Mesendoderm (in vitro differentiated cells): ENCODE data around the gene COL2A1.

Experiments used
- DNase-seq: peaks from one replicate; pipeline ENCODE4 v3.0.0; 2013
- H2AK5ac ChIP-seq: 2 replicates; pipeline ENCODE4 v1.6.1; 2013; ENCODE audit warnings: low read length, inconsistent platforms
- H2BK120ac ChIP-seq: 2 replicates; pipeline ENCODE4 v1.6.1; 2013; ENCODE audit warnings: low read depth, mild to moderate bottlenecking, low read length, moderate library complexity, mixed read lengths
- H2BK15ac ChIP-seq: replicated peaks from 2 replicates; pipeline ENCODE4 v1.6.1; 2013; ENCODE audit warnings: low read depth, mild to moderate bottlenecking, moderate library complexity
- H2BK5ac ChIP-seq: 2 replicates; pipeline ENCODE4 v1.6.1; 2013; ENCODE audit warnings: low read length, inconsistent platforms
- H3K18ac ChIP-seq: 2 replicates; pipeline ENCODE4 v1.6.1; 2013; ENCODE audit warnings: mild to moderate bottlenecking, low read length, mixed read lengths
- H3K23ac ChIP-seq: one replicate; pipeline ENCODE4 v1.6.1; 2013; ENCODE audit warnings: low read length
- H3K27ac ChIP-seq: 2 replicates; pipeline ENCODE4 v1.5.1; 2013; ENCODE audit warnings: low read depth, mild to moderate bottlenecking, inconsistent platforms, low read length, moderate library complexity
- H3K27me3 ChIP-seq: 2 replicates; pipeline ENCODE4 v1.6.1; 2013; ENCODE audit warnings: low read length, control low read depth, mild to moderate bottlenecking, inconsistent platforms; ENCODE audit not compliant: insufficient read depth, poor library complexity
- H3K36me3 ChIP-seq: 2 replicates; pipeline ENCODE4 v1.6.1; 2013; ENCODE audit warnings: low read length, inconsistent platforms; ENCODE audit not compliant: control insufficient read depth, insufficient read depth
- H3K4ac ChIP-seq: one replicate; pipeline ENCODE4 v1.6.1; 2013; ENCODE audit warnings: low read depth, mild to moderate bottlenecking, low read length, moderate library complexity
- H3K4me1 ChIP-seq: 2 replicates; pipeline ENCODE4 v1.6.1; 2013; ENCODE audit warnings: low read depth, low read length, inconsistent platforms; ENCODE audit not compliant: control insufficient read depth
- H3K4me2 ChIP-seq: 2 replicates; pipeline ENCODE4 v1.6.1; 2013; ENCODE audit warnings: low read length
- H3K4me3 ChIP-seq: 2 replicates; pipeline ENCODE4 v1.5.1; 2013; ENCODE audit warnings: mild to moderate bottlenecking, low read length
- H3K56ac ChIP-seq: one replicate; pipeline ENCODE4 v1.6.1; 2013; ENCODE audit warnings: low read length
- H3K79me1 ChIP-seq: 2 replicates; pipeline ENCODE4 v1.6.1; 2013; ENCODE audit warnings: low read length, inconsistent platforms
- H3K79me2 ChIP-seq: 2 replicates; pipeline ENCODE4 v1.6.1; 2013; ENCODE audit warnings: mild to moderate bottlenecking, low read length; ENCODE audit not compliant: control insufficient read depth, insufficient read depth
- H3K9ac ChIP-seq: 2 replicates; pipeline ENCODE4 v1.6.1; 2013; ENCODE audit warnings: low read length, inconsistent platforms
- H4K5ac ChIP-seq: one replicate; pipeline ENCODE4 v1.6.1; 2013; ENCODE audit warnings: low read length
- H4K8ac ChIP-seq: one replicate; pipeline ENCODE4 v1.6.1; 2013; ENCODE audit warnings: low read depth, mild to moderate bottlenecking, control low read depth, low read length, moderate library complexity
- WGBS: extraction: QIAGEN DNeasy Blood & Tissue Kit; methylation state at CpG from one replicate; pipeline ENCODE4 v1.1.7; 2013; ENCODE audit warnings: low lambda C conversion rate, missing lambda C conversion rate; ENCODE audit not compliant: insufficient coverage; ENCODE audit errors: extremely low coverage; 5-methylcytosine and 5-hydroxymethylcytosine counted together

COL2A1 gene

DNA sequence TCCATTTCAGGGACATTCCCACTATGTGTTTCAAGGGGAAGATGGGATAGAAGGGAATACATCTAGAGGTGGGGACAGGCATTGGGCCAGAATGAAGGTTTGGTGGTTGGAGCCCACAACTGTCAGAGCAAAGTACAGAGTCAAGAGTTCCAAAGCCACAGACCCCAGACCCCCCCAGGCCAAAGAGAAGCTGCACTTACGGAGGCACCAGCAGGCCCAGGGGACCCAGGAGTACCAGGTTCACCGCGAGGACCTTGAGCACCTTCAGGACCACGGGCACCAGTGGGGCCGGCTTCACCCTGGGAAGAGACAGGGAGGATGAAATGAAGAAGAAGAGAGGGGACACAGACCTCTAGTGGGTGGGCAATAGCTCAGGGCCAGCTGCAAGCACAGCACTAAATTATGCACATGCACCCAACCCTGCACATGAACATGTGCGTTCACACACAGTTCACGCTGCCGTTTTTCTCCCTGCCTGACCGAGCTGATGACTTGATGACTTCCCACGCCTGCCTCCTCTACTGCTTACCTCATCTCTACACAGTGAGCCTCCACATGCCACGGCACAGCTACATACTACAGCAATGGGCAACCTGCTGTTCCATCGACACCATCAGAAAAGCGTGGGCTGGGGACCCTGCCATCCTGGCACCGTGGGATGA lies 16.7 kb downstream of the COL2A1 start:
- H4K5ac ChIP-seq = no peak overlapping the region
- H3K18ac ChIP-seq = no peak overlapping the region
- H3K36me3 ChIP-seq = no peaks in the 10 kb centered on the region
- no peaks in the 10 kb centered on the region for H3K79me1 ChIP-seq
- no CpG with 5 or more reads among the region's 14 CpGs for WGBS
- H3K27ac ChIP-seq = no peak overlapping the region
- no peak overlapping the region for H2BK120ac ChIP-seq
- no peak overlapping the region for H3K23ac ChIP-seq
- no peak overlapping the region for H3K4me2 ChIP-seq
- no peak overlapping the region for H4K8ac ChIP-seq
- H3K27me3 ChIP-seq = no peaks in the 10 kb centered on the region
- no peak for DNase-seq
- H3K79me2 ChIP-seq = no peaks in the 10 kb centered on the region
- H3K4me1 ChIP-seq = no peaks in the 10 kb centered on the region
- H3K4ac ChIP-seq = no peak overlapping the region
- no peak overlapping the region for H2BK5ac ChIP-seq
- H3K4me3 ChIP-seq = no peak overlapping the region
- H2BK15ac ChIP-seq = no peak overlapping the region
- H3K56ac ChIP-seq = no peak overlapping the region
- H2AK5ac ChIP-seq = no peak overlapping the region
- H3K9ac ChIP-seq = no peak overlapping the region

DNA sequence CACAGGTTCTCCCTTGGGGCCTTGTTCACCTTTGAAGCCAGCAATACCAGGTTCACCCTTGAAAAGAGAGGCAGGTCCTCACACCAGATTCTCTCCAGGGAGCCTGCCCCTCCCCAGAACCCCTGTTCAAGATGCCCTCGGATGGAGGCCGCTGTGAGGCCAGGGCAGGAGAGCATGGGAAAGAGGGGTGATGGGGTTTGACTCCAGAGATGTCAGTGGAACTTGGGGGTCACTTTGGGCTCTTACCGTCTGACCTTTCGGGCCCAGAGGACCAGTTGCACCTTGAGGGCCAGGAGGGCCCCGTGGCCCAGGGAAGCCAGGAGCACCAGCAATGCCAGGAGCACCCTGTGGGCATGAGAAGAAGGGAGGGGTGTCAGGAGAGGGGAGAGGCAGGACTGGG lies 17.4 kb downstream of the COL2A1 start:
- H4K5ac ChIP-seq = no peak overlapping the region
- no CpG with 5 or more reads among the region's 5 CpGs for WGBS

DNA sequence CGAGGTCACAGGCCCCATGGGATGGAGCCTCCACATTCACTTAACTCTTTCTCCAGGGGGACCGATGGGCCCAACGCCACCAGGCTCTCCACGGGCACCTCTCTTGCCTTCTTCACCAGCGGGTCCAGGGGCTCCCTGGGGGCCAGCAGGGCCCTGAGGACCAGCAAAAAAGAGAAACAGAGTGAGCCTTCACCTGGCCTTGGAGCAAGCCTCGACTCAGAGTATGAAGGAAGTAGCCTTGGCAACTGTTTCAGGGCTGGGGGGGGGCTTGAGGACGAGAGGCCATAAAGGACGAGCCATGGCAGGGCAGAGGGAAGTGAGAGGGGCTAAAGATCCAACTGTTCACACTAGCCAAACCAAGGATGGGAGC lies 18.0 kb downstream of the COL2A1 start:
- H3K27ac ChIP-seq = no peak overlapping the region
- H3K23ac ChIP-seq = no peak overlapping the region
- H2BK120ac ChIP-seq = no peak overlapping the region
- no peak overlapping the region for H3K9ac ChIP-seq
- H3K4me2 ChIP-seq = no peak overlapping the region
- no peaks in the 10 kb centered on the region for H3K36me3 ChIP-seq
- H2AK5ac ChIP-seq = no peak overlapping the region
- no peak overlapping the region for H3K4me3 ChIP-seq
- H3K79me1 ChIP-seq = no peaks in the 10 kb centered on the region
- H2BK5ac ChIP-seq = no peak overlapping the region
- H3K56ac ChIP-seq = no peak overlapping the region
- H4K8ac ChIP-seq = no peak overlapping the region
- H3K79me2 ChIP-seq = no peaks in the 10 kb centered on the region
- H3K4me1 ChIP-seq = no peaks in the 10 kb centered on the region
- DNase-seq = no peak
- no peak overlapping the region for H2BK15ac ChIP-seq
- no CpG with 5 or more reads among the region's 8 CpGs for WGBS
- H3K4ac ChIP-seq = no peak overlapping the region
- no peak overlapping the region for H4K5ac ChIP-seq
- no peak overlapping the region for H3K18ac ChIP-seq
- H3K27me3 ChIP-seq = no peaks in the 10 kb centered on the region

More for the DNA sequence above, 17.4 kb downstream of the COL2A1 start:
- Histone ChIP-seq H4K8ac (no peak overlapping the region), H3K79me2 (no peaks in the 10 kb centered on the region), H3K79me1 (no peaks in the 10 kb centered on the region), H3K4me2 (no peak overlapping the region), H3K4me3 (no peak overlapping the region), H3K56ac (no peak overlapping the region), H3K23ac (no peak overlapping the region), H3K4ac (no peak overlapping the region), H3K18ac (no peak overlapping the region), H3K4me1 (no peaks in the 10 kb centered on the region), H3K27me3 (no peaks in the 10 kb centered on the region), H3K36me3 (no peaks in the 10 kb centered on the region), H2BK120ac (no peak overlapping the region), H2BK5ac (no peak overlapping the region), H3K9ac (no peak overlapping the region), H2AK5ac (no peak overlapping the region), H2BK15ac (no peak overlapping the region), H3K27ac (no peak overlapping the region)
- no peak for DNase-seq

DNA sequence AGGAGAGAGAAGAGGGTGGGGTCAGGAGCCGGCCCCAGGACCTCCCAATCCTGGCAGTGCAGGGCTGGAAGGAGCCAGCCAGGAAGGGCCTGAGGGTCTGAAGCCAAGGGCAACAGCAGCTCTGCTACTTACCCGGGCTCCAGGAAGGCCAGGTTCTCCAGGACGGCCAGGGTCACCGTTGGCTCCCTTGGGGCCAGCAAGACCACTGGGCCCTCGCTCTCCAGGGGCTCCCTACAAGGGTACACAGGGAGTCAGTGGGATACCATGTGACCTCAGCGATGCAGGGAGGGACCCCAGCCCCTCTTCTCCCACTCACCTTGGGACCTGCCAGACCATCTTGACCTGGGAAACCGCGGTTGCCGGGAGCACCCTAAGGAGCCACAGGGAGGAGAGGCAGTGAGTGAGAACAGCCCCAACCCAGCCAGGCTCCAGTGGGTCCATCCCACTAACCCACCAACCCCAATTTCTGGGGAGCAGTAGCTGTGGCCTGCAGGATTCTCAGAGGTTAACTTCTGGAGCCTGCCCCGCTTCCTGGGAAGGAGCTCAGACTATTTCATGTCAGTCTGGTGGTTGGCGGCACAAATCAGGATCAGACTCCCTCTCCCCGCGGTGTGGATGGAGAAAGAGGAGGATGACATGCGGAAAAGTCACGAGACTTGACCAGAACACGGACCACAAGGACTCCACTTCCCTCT lies 18.5 kb downstream of the COL2A1 start:
- Histone ChIP-seq H3K36me3 (no peaks in the 10 kb centered on the region), H3K18ac (no peak overlapping the region)

DNA sequence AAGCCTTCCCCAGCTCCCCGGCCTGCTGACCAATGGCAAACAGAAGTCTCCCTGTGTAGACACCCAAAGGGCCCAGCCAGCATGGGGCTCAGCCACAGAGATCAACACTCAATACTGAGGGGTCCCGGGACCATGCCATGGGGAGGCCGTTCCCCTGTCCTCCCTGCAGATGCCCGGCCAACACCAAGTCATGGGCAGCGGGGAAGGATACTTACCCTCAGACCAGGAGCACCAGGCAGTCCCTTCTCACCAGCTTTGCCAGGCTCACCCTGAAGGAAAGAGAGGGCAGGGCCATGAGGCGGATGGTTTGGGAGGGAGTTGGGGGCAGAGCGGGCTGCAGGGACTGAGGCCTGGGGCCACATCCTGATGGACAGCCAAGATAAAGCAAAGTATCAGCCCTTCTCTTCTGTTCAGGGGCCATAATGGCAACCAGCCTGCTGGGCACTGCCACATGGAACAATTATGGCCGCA lies 19.9 kb downstream of the COL2A1 start:
- DNase-seq = no peak
- no peak overlapping the region for H4K8ac ChIP-seq
- H2AK5ac ChIP-seq = no peak overlapping the region
- H3K36me3 ChIP-seq = no peaks in the 10 kb centered on the region
- H3K27me3 ChIP-seq = no peaks in the 10 kb centered on the region
- H2BK15ac ChIP-seq = no peak overlapping the region
- H3K27ac ChIP-seq = no peak overlapping the region
- H3K4ac ChIP-seq = no peak overlapping the region
- H3K79me1 ChIP-seq = no peaks in the 10 kb centered on the region
- no peak overlapping the region for H2BK5ac ChIP-seq
- H3K79me2 ChIP-seq = no peaks in the 10 kb centered on the region
- no peak overlapping the region for H2BK120ac ChIP-seq
- no CpG with 5 or more reads among the region's 8 CpGs for WGBS
- H3K23ac ChIP-seq = no peak overlapping the region
- no peak overlapping the region for H4K5ac ChIP-seq
- H3K56ac ChIP-seq = no peak overlapping the region
- H3K18ac ChIP-seq = no peak overlapping the region
- H3K4me1 ChIP-seq = no peaks in the 10 kb centered on the region
- H3K4me3 ChIP-seq = no peak overlapping the region
- H3K4me2 ChIP-seq = no peak overlapping the region
- no peak overlapping the region for H3K9ac ChIP-seq

More for the DNA sequence above, 18.5 kb downstream of the COL2A1 start:
- H3K9ac ChIP-seq = no peak overlapping the region
- H3K56ac ChIP-seq = no peak overlapping the region
- H2BK120ac ChIP-seq = no peak overlapping the region
- WGBS = no CpG with 5 or more reads among the region's 16 CpGs
- H3K4me2 ChIP-seq = no peak overlapping the region
- H3K4me1 ChIP-seq = no peaks in the 10 kb centered on the region
- H3K4me3 ChIP-seq = no peak overlapping the region
- H4K8ac ChIP-seq = no peak overlapping the region
- H2BK5ac ChIP-seq = no peak overlapping the region
- H3K79me1 ChIP-seq = no peaks in the 10 kb centered on the region
- DNase-seq = no peak
- no peak overlapping the region for H3K23ac ChIP-seq
- no peak overlapping the region for H3K27ac ChIP-seq
- H2AK5ac ChIP-seq = no peak overlapping the region
- no peaks in the 10 kb centered on the region for H3K27me3 ChIP-seq
- no peaks in the 10 kb centered on the region for H3K79me2 ChIP-seq
- H3K4ac ChIP-seq = no peak overlapping the region
- no peak overlapping the region for H2BK15ac ChIP-seq
- H4K5ac ChIP-seq = no peak overlapping the region
